GM23338 (cell line): ENCODE data around the gene PRELID2.

Experiments used
- CREB1 ChIP-seq: fragments of 250-450 bp; sonication (Bioruptor Pico); IDR thresholded peaks from 2 replicates; pipeline ENCODE4 v1.5.0; 2020; ENCODE audit warnings: low read depth, mild to moderate bottlenecking, moderate library complexity
- EZH2 ChIP-seq: fragments of 200-600 bp; sonication (generic); IDR thresholded peaks from one replicate; pipeline ENCODE4 v1.8.0; 2017; ENCODE audit warnings: antibody characterized with exemption, mild to moderate bottlenecking, low read depth; ENCODE audit not compliant: unreplicated experiment
- EZH2phosphoT487 ChIP-seq: fragments of 200-600 bp; sonication (generic); IDR thresholded peaks from one replicate; pipeline ENCODE4 v1.8.1; 2018; ENCODE audit warnings: antibody characterized with exemption; ENCODE audit not compliant: unreplicated experiment
- JUNB ChIP-seq: IDR thresholded peaks from one replicate; pipeline ENCODE4 v1.6.1; 2016; ENCODE audit warnings: antibody characterized with exemption; ENCODE audit not compliant: unreplicated experiment
- POLR2AphosphoS5 ChIP-seq: IDR thresholded peaks from 2 replicates; pipeline ENCODE4 v1.6.1; 2016; ENCODE audit warnings: antibody characterized with exemption, low read depth
- ZNF331 ChIP-seq: fragments of 250-450 bp; sonication (Bioruptor Pico); IDR thresholded peaks from 2 replicates; pipeline ENCODE4 v1.5.0; 2020; ENCODE audit warnings: low read depth, mild to moderate bottlenecking, moderate library complexity
- TF ChIP-seq, protein P1 (sequence below), 2 experiments: fragments of 200-600 bp in 1 of 2; sonication (generic) in 1 of 2; conservative IDR thresholded peaks; 2 replicates each; pipeline versions ENCODE4 v1.5.1 to v1.6.1; 2016 to 2017; ENCODE audit warnings: antibody characterized with exemption in 2 of 2, low read depth in 2 of 2, mild to moderate bottlenecking in 2 of 2, moderate library complexity in 1 of 2
- TF ChIP-seq, protein P2 (sequence below): IDR thresholded peaks from one replicate; pipeline ENCODE4 v1.6.1; 2018; ENCODE audit warnings: antibody characterized with exemption; ENCODE audit not compliant: unreplicated experiment
- TF ChIP-seq, protein P3 (sequence below): fragments of 250-450 bp; sonication (Bioruptor Pico); IDR thresholded peaks from 2 replicates; pipeline ENCODE4 v1.5.0; 2020; ENCODE audit warnings: mild to moderate bottlenecking, moderate library complexity

GRCh38 chr5:145859897-145860296 is 24.8 kb upstream of the PRELID2 start:
- TF ChIP-seq, protein P1, sequence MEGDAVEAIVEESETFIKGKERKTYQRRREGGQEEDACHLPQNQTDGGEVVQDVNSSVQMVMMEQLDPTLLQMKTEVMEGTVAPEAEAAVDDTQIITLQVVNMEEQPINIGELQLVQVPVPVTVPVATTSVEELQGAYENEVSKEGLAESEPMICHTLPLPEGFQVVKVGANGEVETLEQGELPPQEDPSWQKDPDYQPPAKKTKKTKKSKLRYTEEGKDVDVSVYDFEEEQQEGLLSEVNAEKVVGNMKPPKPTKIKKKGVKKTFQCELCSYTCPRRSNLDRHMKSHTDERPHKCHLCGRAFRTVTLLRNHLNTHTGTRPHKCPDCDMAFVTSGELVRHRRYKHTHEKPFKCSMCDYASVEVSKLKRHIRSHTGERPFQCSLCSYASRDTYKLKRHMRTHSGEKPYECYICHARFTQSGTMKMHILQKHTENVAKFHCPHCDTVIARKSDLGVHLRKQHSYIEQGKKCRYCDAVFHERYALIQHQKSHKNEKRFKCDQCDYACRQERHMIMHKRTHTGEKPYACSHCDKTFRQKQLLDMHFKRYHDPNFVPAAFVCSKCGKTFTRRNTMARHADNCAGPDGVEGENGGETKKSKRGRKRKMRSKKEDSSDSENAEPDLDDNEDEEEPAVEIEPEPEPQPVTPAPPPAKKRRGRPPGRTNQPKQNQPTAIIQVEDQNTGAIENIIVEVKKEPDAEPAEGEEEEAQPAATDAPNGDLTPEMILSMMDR (conservative IDR thresholded peaks at IDR 0.05; ENCODE audit: low read depth in 2 of 2): peak; percentile 14 to 48
- no peak for TF ChIP-seq POLR2AphosphoS5
- no peak for TF ChIP-seq CREB1 (CRISPR knock-in tag)
- TF ChIP-seq, protein P2, sequence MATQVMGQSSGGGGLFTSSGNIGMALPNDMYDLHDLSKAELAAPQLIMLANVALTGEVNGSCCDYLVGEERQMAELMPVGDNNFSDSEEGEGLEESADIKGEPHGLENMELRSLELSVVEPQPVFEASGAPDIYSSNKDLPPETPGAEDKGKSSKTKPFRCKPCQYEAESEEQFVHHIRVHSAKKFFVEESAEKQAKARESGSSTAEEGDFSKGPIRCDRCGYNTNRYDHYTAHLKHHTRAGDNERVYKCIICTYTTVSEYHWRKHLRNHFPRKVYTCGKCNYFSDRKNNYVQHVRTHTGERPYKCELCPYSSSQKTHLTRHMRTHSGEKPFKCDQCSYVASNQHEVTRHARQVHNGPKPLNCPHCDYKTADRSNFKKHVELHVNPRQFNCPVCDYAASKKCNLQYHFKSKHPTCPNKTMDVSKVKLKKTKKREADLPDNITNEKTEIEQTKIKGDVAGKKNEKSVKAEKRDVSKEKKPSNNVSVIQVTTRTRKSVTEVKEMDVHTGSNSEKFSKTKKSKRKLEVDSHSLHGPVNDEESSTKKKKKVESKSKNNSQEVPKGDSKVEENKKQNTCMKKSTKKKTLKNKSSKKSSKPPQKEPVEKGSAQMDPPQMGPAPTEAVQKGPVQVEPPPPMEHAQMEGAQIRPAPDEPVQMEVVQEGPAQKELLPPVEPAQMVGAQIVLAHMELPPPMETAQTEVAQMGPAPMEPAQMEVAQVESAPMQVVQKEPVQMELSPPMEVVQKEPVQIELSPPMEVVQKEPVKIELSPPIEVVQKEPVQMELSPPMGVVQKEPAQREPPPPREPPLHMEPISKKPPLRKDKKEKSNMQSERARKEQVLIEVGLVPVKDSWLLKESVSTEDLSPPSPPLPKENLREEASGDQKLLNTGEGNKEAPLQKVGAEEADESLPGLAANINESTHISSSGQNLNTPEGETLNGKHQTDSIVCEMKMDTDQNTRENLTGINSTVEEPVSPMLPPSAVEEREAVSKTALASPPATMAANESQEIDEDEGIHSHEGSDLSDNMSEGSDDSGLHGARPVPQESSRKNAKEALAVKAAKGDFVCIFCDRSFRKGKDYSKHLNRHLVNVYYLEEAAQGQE: no peak
- no peak for TF ChIP-seq EZH2
- TF ChIP-seq JUNB: no peak
- TF ChIP-seq EZH2phosphoT487: no peak
- TF ChIP-seq, protein P3, sequence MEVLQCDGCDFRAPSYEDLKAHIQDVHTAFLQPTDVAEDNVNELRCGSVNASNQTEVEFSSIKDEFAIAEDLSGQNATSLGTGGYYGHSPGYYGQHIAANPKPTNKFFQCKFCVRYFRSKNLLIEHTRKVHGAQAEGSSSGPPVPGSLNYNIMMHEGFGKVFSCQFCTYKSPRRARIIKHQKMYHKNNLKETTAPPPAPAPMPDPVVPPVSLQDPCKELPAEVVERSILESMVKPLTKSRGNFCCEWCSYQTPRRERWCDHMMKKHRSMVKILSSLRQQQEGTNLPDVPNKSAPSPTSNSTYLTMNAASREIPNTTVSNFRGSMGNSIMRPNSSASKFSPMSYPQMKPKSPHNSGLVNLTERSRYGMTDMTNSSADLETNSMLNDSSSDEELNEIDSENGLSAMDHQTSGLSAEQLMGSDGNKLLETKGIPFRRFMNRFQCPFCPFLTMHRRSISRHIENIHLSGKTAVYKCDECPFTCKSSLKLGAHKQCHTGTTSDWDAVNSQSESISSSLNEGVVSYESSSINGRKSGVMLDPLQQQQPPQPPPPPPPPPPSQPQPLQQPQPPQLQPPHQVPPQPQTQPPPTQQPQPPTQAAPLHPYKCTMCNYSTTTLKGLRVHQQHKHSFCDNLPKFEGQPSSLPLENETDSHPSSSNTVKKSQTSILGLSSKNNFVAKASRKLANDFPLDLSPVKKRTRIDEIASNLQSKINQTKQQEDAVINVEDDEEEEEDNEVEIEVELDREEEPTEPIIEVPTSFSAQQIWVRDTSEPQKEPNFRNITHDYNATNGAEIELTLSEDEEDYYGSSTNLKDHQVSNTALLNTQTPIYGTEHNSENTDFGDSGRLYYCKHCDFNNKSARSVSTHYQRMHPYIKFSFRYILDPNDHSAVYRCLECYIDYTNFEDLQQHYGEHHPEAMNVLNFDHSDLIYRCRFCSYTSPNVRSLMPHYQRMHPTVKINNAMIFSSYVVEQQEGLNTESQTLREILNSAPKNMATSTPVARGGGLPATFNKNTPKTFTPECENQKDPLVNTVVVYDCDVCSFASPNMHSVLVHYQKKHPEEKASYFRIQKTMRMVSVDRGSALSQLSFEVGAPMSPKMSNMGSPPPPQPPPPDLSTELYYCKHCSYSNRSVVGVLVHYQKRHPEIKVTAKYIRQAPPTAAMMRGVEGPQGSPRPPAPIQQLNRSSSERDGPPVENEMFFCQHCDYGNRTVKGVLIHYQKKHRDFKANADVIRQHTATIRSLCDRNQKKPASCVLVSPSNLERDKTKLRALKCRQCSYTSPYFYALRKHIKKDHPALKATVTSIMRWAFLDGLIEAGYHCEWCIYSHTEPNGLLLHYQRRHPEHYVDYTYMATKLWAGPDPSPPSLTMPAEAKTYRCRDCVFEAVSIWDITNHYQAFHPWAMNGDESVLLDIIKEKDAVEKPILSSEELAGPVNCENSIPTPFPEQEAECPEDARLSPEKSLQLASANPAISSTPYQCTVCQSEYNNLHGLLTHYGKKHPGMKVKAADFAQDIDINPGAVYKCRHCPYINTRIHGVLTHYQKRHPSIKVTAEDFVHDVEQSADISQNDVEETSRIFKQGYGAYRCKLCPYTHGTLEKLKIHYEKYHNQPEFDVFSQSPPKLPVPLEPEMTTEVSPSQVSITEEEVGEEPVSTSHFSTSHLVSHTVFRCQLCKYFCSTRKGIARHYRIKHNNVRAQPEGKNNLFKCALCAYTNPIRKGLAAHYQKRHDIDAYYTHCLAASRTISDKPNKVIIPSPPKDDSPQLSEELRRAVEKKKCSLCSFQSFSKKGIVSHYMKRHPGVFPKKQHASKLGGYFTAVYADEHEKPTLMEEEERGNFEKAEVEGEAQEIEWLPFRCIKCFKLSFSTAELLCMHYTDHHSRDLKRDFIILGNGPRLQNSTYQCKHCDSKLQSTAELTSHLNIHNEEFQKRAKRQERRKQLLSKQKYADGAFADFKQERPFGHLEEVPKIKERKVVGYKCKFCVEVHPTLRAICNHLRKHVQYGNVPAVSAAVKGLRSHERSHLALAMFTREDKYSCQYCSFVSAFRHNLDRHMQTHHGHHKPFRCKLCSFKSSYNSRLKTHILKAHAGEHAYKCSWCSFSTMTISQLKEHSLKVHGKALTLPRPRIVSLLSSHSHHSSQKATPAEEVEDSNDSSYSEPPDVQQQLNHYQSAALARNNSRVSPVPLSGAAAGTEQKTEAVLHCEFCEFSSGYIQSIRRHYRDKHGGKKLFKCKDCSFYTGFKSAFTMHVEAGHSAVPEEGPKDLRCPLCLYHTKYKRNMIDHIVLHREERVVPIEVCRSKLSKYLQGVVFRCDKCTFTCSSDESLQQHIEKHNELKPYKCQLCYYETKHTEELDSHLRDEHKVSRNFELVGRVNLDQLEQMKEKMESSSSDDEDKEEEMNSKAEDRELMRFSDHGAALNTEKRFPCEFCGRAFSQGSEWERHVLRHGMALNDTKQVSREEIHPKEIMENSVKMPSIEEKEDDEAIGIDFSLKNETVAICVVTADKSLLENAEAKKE (CRISPR knock-in tag): no peak
- no peak for TF ChIP-seq ZNF331 (CRISPR knock-in tag)
